HG03159 (cell line): ENCODE results near the gene ACOT7.

Experiments
- ATAC-seq: cut with Tn5 transposase; IDR thresholded peaks from one replicate; pipeline ENCODE4 v1.9.1; 2021; ENCODE audit warnings: mild to moderate bottlenecking, moderate library complexity; ENCODE audit not compliant: unreplicated experiment

ACOT7 gene

DNA sequence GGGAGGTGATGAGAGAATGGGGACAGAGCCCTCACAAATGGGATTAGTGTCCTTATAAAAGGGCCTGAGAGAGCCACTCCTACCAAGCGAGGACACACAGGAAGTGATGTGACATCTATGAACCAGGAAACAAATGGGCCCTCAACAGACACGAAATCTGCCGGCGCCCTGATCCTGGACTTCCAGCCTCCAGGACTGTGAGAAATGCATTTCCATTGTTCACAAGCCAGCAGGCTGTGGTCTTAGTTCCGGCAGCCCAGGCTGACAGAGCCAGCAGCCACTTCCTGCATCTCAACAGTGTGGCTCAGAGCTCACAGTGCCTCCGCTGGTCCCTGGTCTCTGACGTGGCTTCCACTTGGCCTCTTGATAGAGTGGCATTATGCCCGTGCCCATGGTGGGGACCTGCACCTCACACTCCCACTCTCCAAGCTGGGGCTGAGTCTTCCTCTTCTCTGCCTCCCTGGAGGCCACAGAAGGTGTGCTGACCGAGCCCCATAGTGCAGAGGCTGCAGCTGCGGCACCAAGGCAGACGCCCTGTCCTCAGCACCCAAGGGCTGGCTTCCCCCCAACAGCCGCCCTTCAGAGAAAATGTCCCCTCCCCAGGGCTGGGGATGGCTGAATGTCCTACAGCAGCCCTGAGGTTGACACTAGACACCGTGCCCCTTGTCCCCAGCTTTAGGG lies 44.9 kb downstream of the ACOT7 start:
- no peak for ATAC-seq

GRCh38 chr1:6347641-6348487 lies 45.7 kb downstream of the ACOT7 start:
- ATAC-seq: no peak

GRCh38 chr1:6345460-6345859 lies 48.1 kb downstream of the ACOT7 start:
- ATAC-seq: no peak

DNA sequence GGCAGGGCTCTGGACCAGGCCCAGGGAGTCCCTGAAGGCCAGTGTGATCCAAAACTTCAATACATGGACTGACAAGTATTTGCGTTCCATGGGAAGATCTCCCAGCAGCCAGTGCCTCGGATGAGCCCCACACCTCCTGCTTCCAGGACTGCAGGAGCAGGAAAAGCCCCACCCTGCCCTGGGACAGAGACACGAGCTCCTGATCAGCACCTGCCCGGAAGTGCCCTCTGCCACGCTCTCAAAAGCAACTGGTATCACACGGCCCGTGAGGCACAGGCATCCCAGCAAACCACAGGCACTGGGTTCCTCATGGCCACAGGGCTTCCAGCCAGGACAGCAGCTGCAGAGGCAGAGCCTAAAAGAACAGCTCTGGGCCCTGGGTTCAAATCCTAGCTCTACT lies 48.6 kb downstream of the ACOT7 start:
- no peak for ATAC-seq

DNA sequence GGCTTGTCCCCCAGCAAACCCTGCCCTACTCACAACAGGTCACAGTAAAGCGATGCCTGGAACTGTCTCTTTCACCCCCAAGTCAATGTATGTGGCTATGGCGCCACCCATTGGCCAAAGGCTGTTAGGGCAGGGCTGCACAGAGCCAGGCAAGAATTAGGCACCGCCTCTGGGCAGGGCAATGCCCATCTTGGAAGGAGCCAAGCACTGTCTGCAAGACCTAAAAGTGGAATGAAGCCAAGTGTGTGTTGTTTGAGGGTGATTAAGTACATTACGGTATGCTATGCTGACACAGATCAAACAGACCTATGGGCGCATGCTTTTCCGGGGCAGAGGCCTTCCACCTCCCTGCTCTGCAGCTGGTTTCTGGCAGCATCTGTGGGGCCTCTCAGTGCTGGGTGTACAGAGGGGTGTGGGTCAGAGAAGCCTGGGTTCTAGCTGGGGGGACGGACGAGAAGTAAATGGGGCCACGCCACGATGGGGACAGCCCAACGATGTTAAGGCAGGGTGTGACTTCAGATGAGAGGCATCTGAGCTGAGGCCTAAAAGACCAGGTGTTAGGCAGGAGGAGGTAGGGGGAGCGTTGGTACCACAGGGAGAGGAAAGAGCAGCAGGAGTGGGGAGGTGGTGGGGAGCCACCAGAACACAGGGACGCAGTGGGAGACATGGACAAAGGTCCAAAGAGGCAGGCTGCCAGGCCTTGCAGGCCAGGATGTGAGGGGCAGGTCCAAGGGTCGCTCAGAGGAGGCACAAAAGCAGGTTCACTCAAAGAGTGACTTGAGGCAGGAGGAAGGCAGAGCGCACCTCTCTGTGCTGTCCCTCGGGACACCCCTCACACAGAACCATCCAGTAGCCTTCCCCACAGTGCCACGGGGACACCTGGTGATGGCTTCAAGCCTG lies 49.8 kb downstream of the ACOT7 start:
- ATAC-seq: no peak

DNA sequence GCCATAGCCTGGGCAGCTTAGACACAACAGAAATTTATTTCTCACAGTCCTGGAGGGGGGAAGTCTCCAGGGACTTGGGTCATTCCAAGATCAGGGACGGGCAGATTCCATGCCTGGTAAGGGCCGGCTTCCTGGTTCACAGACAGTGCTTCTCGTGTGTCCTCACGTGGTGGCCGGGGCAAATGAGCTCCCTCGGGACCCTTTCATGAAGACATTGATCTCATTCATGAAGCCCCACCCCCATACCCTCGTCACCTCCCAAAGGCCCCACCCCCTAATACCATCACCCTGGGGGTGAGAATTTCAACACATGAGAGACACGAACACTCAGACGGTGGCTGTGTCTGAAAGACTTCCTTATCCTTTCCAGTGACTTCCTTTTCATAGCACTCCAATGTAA lies 51.5 kb downstream of the ACOT7 start:
- no peak for ATAC-seq

GRCh38 chr1:6338695-6339094 lies 54.9 kb downstream of the ACOT7 start:
- ATAC-seq: no peak

DNA sequence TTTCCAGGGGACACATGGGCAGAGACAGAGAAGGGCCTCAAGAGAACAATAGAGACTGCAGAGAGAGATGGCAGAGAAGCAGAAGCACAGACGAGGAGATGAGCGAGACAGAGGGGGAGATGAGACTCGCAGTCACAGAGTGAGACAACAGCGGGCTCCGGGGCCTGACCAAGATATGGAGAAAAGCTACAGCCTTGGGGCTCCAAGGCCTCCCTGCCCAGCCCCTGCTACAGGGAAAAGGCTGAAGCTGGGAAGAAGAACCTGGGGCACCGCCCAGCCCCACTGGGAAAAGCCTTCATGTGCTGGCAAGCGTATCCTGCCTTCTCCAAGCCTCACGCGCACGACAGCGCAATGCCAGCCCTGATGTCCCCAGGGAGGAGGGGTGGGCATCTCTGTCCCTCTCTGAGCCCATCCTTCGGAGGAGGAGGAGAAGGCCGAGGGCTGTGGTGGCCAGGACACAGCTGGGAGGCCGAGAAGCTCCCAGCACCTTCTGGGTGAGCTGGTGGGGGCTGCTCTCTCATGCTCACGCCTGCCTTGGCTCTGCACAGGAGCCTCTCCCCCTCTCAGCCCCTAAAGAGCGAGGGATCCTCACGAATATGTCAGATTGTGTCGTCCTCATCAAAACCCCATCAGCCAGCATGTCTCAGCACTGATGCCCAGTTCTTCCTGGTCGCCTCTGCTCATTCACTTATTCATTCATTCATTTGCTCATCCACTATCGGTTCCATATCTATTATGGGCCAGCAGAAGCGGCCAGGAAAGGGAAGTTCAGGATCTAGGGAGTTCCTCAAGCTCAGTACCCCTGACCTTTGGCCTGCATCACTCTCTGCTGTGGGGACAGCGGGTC lies 56.6 kb downstream of the ACOT7 start:
- no peak for ATAC-seq

GRCh38 chr1:6334261-6334993 lies 59.1 kb downstream of the ACOT7 start:
- ATAC-seq: no peak

DNA sequence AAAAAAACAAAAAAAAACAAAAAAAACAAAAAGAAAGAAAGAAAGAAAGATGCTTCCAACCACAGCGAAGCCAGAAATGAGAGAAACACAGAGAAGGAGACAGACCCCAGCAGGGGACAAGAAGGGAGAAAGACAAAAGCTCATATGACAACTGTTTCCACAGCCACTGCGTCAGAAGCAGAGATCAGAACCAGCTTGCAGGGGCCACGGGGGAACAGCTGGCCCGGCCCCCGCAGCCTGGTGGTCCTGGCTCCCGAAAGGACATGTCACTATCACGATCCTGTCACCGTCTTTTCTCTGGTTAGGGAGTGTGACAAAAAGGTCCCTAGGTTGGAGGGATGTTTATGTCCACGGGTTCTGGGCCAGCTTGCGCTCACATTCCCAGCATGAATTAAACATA lies 60.7 kb downstream of the ACOT7 start:
- no peak for ATAC-seq

GRCh38 chr1:6331543-6332273 lies 61.9 kb downstream of the ACOT7 start:
- ATAC-seq: no peak

DNA sequence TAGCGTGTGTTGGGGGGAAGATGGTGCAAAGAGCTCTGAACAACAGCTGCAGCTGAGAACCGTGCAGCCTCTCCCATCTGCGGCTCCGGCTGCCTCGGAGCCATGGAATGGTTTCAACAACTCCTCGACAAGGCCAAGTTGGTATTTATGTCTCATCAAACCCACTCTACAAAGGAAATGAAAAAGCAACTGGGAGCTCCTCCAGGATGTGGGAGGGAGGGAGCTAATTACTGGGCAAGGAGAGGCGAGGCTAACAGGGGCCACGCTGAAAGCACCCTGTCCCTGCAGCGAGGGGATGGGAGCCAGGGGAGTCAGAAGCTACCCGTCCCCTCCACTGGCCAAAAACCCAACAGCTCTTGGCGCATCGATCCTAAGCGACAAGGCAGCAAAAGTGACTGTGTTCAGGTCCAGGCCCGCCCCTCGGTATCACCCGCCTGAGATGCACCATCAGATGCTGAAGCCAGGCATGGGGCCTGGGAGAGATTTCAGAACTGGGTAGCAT lies 63.1 kb downstream of the ACOT7 start:
- no peak for ATAC-seq

DNA sequence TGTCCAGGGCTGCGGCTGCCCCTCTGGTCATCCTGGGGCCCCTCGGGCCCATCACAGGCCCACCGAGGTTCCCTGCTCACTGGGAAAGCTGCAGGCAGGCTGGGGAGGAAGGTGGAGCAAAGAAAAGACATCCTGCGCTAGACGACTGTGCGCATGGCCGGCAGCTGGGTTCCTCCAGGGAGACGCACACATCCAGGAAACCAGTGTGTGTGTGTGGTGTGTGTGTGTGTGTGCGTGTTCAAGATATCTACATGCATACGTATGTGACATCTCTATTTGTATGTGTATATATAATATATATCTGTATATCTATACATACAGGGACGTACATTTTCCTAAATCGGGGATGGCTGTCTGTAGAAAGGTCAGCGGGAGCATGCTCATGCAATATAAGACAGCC lies 63.7 kb downstream of the ACOT7 start:
- ATAC-seq: no peak

DNA sequence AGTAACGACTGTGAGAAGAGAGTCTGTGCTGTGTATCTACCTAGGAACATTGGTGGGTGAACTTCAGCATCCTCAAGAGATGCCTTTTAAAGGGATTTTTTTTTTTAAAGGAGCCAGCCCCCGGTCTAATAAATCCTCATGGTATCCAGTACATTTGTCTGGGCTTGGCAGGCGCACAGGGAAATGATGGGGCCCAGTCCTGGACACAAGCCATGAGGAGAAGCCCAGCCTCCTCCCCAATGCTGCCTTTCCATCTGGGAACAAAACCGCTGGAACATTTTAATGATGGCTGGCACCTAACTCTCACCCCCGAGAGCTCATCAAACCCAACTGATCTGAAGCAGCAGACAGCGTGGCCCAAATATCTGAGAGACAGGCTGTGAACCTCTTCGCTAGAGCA lies 64.2 kb downstream of the ACOT7 start:
- no peak for ATAC-seq

DNA sequence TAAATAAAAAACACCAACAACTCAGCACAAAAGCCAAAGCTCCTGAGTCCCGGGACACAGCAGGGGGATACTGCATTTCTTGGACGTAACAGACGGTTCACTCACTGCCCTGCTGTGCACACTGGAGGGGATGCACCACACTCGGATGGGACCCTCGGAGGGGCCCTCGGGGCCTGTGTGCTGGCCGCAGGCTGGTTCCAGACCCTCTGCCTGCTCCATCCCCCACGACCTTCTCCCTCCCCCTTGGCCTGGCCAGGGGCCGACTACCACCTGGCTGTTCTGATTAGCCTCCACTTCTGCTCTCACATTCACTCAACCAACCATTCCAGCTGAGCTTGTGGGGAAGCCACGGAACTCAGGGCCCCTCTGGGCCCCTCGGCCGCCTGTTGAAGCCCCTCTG lies 64.9 kb downstream of the ACOT7 start:
- no peak for ATAC-seq

DNA sequence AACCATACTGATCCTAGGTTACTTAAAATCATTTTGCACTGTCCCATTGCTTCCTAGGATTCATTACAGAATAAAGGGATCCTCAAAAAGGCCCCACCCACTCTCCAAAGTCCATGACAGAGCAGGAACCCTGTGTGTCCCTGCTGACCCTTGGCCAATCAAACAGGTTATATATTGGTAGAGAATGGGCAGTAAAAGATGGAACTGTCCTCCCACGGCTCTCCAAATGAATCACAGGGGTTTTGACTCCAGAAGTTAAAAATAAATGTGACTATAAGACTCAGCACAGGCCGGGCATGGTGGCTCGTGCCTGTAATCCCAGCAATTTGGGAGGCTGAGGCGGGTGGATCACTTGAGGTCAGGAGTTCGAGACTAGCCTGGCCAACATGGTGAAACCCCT lies 65.5 kb downstream of the ACOT7 start:
- no peak for ATAC-seq

DNA sequence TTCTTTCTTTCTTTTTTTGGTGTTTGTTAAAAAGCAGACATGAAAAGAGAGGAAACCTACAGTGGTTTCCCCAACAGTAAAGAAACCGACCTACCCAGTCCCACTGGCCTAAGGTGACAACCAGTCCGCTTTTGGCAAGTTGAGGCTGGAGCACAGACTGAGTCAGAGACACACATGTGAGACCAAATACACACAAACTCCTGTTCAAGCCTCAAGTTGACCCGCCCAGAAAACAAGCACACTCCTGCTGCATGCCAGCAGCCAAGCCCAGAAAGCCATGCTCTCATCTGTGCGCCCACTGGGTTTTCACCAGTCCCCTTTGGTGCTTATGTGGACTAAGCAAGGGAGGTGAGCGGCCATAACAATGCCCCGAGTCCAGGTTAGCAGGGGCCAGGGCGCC lies 68.1 kb downstream of the ACOT7 start:
- ATAC-seq: no peak

- no peak for ATAC-seq
Measured at GRCh38 chr1:6322161-6322560, 71.4 kb downstream of the ACOT7 start.

DNA sequence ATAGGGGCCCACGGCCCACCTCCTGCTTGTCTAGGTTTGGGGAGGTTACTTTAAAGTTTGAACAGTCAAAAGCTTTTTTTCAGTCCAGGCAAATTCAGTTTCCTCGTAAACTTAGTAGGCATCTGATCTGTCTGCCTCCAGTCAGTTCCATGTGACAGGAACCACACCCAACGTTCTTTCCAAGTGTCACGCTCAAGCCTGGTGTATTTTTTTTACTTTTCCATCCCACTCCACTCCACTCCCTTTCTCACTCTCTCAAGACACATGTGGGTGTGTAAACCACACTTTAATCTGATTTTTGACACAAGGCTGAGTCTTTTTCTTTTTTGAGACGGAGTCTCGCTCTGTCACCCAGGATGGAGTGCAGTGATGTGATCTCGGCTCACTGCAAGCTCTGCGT lies 72.4 kb downstream of the ACOT7 start:
- ATAC-seq: no peak
